GM12878 (cell line): ENCODE results near the gene PTPN5. TPM values are rescaled to one million over a fixed set of nuclear protein-coding genes. Genes with fewer than 3 reads are reported as not detected.

Source experiments
- ATF2 ChIP-seq: IDR thresholded peaks from 2 replicates; pipeline ENCODE4 v1.6.1; 2012; ENCODE audit warnings: low read length, inconsistent platforms
- BCL11A ChIP-seq: IDR thresholded peaks from 2 replicates; pipeline ENCODE4 v1.6.1; 2011; ENCODE audit warnings: low read depth, low read length
- BRCA1 ChIP-seq: IDR thresholded peaks from 2 replicates; pipeline ENCODE4 v1.6.1; 2011; ENCODE audit warnings: low read depth, low read length, improper control_type of control experiment
- CBX5 ChIP-seq: sonication (generic); IDR thresholded peaks from 2 replicates; pipeline ENCODE4 v1.6.1; 2016; ENCODE audit warnings: low read depth, moderate library complexity, mild to moderate bottlenecking, inconsistent platforms
- EGR1 ChIP-seq, 2 experiments: IDR thresholded peaks; 1 replicate in 1 of 2; 2 replicates in 1 of 2; pipeline ENCODE4 v1.6.1; 2011 to 2012; ENCODE audit warnings: low read depth in 2 of 2, low read length in 2 of 2, borderline replicate concordance in 1 of 2, mild to moderate bottlenecking in 1 of 2, moderate library complexity in 1 of 2
- ESRRA ChIP-seq: IDR thresholded peaks from 2 replicates; pipeline ENCODE4 v1.6.1; 2012; ENCODE audit warnings: mild to moderate bottlenecking, low read length, improper control_type of control experiment
- FOS ChIP-seq: IDR thresholded peaks from 3 replicates; pipeline ENCODE4 v1.6.1; 2011; ENCODE audit warnings: borderline replicate concordance; ENCODE audit not compliant: insufficient read length; ENCODE audit errors: extremely low read depth
- GABPA ChIP-seq: IDR thresholded peaks from 2 replicates; pipeline ENCODE4 v1.6.1; 2014; ENCODE audit warnings: antibody characterized with exemption, low read depth, mild to moderate bottlenecking, inconsistent platforms
- JUND ChIP-seq: IDR thresholded peaks from 2 replicates; pipeline ENCODE4 v1.6.1; 2012; ENCODE audit warnings: low read depth, mild to moderate bottlenecking, low read length, improper control_type of control experiment, moderate library complexity
- NR2C2 ChIP-seq: IDR thresholded peaks from 2 replicates; pipeline ENCODE4 v1.6.1; 2011; ENCODE audit warnings: borderline replicate concordance, low read depth; ENCODE audit not compliant: control insufficient read depth, insufficient read length
- PML ChIP-seq: IDR thresholded peaks from 2 replicates; pipeline ENCODE4 v1.6.1; 2012; ENCODE audit warnings: low read length, inconsistent platforms
- POLR2AphosphoS5 ChIP-seq: IDR thresholded peaks from 2 replicates; pipeline ENCODE4 v1.6.1; 2011; ENCODE audit warnings: mild to moderate bottlenecking, low read length, inconsistent platforms
- STAT1 ChIP-seq: fragments of 450-650 bp; conservative IDR thresholded peaks from 2 replicates; pipeline ENCODE4 v1.6.1; 2014; ENCODE audit warnings: antibody characterized with exemption, mild to moderate bottlenecking
- polyA plus RNA-seq, 11 experiments: library from polyadenylated mRNA; depleted of rRNA in 4 of 11; unstranded in 6 of 11; stranded (reverse) in 5 of 11; fragments of >200 nt; fragmentation: Nextera tagmentation in 4 of 11; fragmentation: Illumina TruSeq in 1 of 11; extraction: Ambion mirVana in 4 of 11; extraction: Trizol in 1 of 11; gene quantifications; 1 replicate in 1 of 11; 2 replicates in 10 of 11; pipeline versions ENCODE4 v1.2.1 to v1.2.3, GENCODE V29; 2011 to 2016; ENCODE audit warnings: inconsistent platforms in 2 of 11, missing spikeins in 2 of 11, low read depth in 1 of 11
- total RNA-seq, 4 experiments: library from RNA; depleted of rRNA in 3 of 4; stranded (reverse); fragments of >200 nt in 3 of 4; fragmentation: Illumina TruSeq in 1 of 4; extraction: Trizol in 1 of 4; gene quantifications; 2 replicates each; pipeline versions ENCODE4 v1.2.1 to v1.2.3, GENCODE V29; 2013 to 2021
- TF ChIP-seq, protein P1 (sequence below): IDR thresholded peaks from 2 replicates; pipeline ENCODE4 v1.6.1; 2011; ENCODE audit warnings: low read depth, low read length, improper control_type of control experiment, borderline replicate concordance
- TF ChIP-seq, protein P2 (sequence below): fragments of 450-650 bp; IDR thresholded peaks from 2 replicates; pipeline ENCODE4 v1.6.1; 2017; ENCODE audit warnings: mild to moderate bottlenecking, moderate library complexity
- TF ChIP-seq, protein P3 (sequence below): fragments of 450-650 bp; IDR thresholded peaks from 2 replicates; pipeline ENCODE4 v1.6.1; 2017; ENCODE audit warnings: mild to moderate bottlenecking, moderate library complexity

Gene PTPN5
- total and polyA plus RNA-seq, 10 of the 15 experiments (the other 5 are each of a cell fraction or from before 2014, with no cell fraction given), result 0.04 to 0.06 (median 0.05) TPM; not detected in 7

GRCh38 chr11:18802381-18803257, 11.0 kb upstream of the PTPN5 start (continued):
- TF ChIP-seq, protein P1, sequence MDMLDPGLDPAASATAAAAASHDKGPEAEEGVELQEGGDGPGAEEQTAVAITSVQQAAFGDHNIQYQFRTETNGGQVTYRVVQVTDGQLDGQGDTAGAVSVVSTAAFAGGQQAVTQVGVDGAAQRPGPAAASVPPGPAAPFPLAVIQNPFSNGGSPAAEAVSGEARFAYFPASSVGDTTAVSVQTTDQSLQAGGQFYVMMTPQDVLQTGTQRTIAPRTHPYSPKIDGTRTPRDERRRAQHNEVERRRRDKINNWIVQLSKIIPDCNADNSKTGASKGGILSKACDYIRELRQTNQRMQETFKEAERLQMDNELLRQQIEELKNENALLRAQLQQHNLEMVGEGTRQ, result no peak
- TF ChIP-seq POLR2AphosphoS5 (no peak), EGR1 (IDR thresholded peaks at IDR 0.05; ENCODE audit: borderline replicate concordance in 1 of 2, low read depth in 2 of 2, low read length in 2 of 2) (no peak), FOS (no peak), BCL11A (no peak), JUND (no peak), GABPA (no peak), ATF2 (peak; percentile 80), ESRRA (no peak), CBX5 (no peak), PML (no peak), BRCA1 (no peak), NR2C2 (no peak), STAT1 (0 out of 2 replicates have a peak, but pooled peaks have one; percentile 44)
- TF ChIP-seq, protein P2, sequence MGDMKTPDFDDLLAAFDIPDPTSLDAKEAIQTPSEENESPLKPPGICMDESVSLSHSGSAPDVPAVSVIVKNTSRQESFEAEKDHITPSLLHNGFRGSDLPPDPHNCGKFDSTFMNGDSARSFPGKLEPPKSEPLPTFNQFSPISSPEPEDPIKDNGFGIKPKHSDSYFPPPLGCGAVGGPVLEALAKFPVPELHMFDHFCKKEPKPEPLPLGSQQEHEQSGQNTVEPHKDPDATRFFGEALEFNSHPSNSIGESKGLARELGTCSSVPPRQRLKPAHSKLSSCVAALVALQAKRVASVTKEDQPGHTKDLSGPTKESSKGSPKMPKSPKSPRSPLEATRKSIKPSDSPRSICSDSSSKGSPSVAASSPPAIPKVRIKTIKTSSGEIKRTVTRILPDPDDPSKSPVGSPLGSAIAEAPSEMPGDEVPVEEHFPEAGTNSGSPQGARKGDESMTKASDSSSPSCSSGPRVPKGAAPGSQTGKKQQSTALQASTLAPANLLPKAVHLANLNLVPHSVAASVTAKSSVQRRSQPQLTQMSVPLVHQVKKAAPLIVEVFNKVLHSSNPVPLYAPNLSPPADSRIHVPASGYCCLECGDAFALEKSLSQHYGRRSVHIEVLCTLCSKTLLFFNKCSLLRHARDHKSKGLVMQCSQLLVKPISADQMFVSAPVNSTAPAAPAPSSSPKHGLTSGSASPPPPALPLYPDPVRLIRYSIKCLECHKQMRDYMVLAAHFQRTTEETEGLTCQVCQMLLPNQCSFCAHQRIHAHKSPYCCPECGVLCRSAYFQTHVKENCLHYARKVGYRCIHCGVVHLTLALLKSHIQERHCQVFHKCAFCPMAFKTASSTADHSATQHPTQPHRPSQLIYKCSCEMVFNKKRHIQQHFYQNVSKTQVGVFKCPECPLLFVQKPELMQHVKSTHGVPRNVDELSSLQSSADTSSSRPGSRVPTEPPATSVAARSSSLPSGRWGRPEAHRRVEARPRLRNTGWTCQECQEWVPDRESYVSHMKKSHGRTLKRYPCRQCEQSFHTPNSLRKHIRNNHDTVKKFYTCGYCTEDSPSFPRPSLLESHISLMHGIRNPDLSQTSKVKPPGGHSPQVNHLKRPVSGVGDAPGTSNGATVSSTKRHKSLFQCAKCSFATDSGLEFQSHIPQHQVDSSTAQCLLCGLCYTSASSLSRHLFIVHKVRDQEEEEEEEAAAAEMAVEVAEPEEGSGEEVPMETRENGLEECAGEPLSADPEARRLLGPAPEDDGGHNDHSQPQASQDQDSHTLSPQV, result no peak
- TF ChIP-seq, protein P3, sequence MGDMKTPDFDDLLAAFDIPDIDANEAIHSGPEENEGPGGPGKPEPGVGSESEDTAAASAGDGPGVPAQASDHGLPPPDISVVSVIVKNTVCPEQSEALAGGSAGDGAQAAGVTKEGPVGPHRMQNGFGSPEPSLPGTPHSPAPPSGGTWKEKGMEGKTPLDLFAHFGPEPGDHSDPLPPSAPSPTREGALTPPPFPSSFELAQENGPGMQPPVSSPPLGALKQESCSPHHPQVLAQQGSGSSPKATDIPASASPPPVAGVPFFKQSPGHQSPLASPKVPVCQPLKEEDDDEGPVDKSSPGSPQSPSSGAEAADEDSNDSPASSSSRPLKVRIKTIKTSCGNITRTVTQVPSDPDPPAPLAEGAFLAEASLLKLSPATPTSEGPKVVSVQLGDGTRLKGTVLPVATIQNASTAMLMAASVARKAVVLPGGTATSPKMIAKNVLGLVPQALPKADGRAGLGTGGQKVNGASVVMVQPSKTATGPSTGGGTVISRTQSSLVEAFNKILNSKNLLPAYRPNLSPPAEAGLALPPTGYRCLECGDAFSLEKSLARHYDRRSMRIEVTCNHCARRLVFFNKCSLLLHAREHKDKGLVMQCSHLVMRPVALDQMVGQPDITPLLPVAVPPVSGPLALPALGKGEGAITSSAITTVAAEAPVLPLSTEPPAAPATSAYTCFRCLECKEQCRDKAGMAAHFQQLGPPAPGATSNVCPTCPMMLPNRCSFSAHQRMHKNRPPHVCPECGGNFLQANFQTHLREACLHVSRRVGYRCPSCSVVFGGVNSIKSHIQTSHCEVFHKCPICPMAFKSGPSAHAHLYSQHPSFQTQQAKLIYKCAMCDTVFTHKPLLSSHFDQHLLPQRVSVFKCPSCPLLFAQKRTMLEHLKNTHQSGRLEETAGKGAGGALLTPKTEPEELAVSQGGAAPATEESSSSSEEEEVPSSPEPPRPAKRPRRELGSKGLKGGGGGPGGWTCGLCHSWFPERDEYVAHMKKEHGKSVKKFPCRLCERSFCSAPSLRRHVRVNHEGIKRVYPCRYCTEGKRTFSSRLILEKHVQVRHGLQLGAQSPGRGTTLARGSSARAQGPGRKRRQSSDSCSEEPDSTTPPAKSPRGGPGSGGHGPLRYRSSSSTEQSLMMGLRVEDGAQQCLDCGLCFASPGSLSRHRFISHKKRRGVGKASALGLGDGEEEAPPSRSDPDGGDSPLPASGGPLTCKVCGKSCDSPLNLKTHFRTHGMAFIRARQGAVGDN, result no peak
